Measurements from ENCODE around the gene ARSG.

Gene ARSG

GRCh38 chr17:68433211-68433610, 141.9 kb downstream of the ARSG start:
- Histone ChIP-seq H3K36me3 (ENCODE audit: low read length) (no peaks in the 10 kb centered on the region), H3K9ac (ENCODE audit: low read length) (no peak overlapping the region), H3K79me2 (ENCODE audit: insufficient read depth, low read length) (no peaks in the 10 kb centered on the region), H4K20me1 (ENCODE audit: low read depth, low read length) (no peaks in the 10 kb centered on the region), H2AFZ (ENCODE audit: low read depth, low read length, severe bottlenecking) (no peak overlapping the region), H3K27ac (ENCODE audit: low read depth, low read length) (no peak overlapping the region), H3K9me3 (ENCODE audit: insufficient read depth, low read length) (no peaks in the 10 kb centered on the region), H3K4me2 (ENCODE audit: low read depth, low read length, poor library complexity, severe bottlenecking) (no peak overlapping the region), H3K9me2 (replicated peaks; ENCODE audit: insufficient read depth, low read length) (no peaks in the 10 kb centered on the region), H3K27me3 (ENCODE audit: low read length) (no peaks in the 10 kb centered on the region), H3F3A (ENCODE audit: insufficient read depth) (no peaks in the 10 kb centered on the region), H3K4me3 (ENCODE audit: insufficient read depth, low read length, poor library complexity, severe bottlenecking) (no peak overlapping the region)
- TF ChIP-seq CTCF (IDR thresholded peaks at IDR 0.05; ENCODE audit: insufficient read depth, low read length, poor library complexity, severe bottlenecking) (no peak), EZH2phosphoT487 (conservative IDR thresholded peaks at IDR 0.05; ENCODE audit: low read length) (no peak)

- Histone ChIP-seq H3K4me3 (ENCODE audit: insufficient read depth, low read length, poor library complexity, severe bottlenecking) (no peak overlapping the region), H3K9me3 (ENCODE audit: insufficient read depth, low read length) (no peaks in the 10 kb centered on the region), H3K9me2 (replicated peaks; ENCODE audit: insufficient read depth, low read length) (no peaks in the 10 kb centered on the region), H3K27me3 (ENCODE audit: low read length) (no peaks in the 10 kb centered on the region), H4K20me1 (ENCODE audit: low read depth, low read length) (no peaks in the 10 kb centered on the region), H2AFZ (ENCODE audit: low read depth, low read length, severe bottlenecking) (no peak overlapping the region), H3K9ac (ENCODE audit: low read length) (no peak overlapping the region), H3K4me2 (ENCODE audit: low read depth, low read length, poor library complexity, severe bottlenecking) (no peak overlapping the region), H3K36me3 (ENCODE audit: low read length) (no peaks in the 10 kb centered on the region), H3F3A (ENCODE audit: insufficient read depth) (no peaks in the 10 kb centered on the region), H3K27ac (ENCODE audit: low read depth, low read length) (no peak overlapping the region), H3K79me2 (ENCODE audit: insufficient read depth, low read length) (no peaks in the 10 kb centered on the region)
- TF ChIP-seq EZH2phosphoT487 (conservative IDR thresholded peaks at IDR 0.05; ENCODE audit: low read length): no peak
- TF ChIP-seq CTCF (IDR thresholded peaks at IDR 0.05; ENCODE audit: insufficient read depth, low read length, poor library complexity, severe bottlenecking): no peak
These were observed 142.7 kb downstream of the ARSG start for GRCh38 chr17:68433911-68434508.

GRCh38 chr17:68435361-68435760, 144.1 kb downstream of the ARSG start:
- H3K79me2 ChIP-seq (ENCODE audit: insufficient read depth, low read length): no peaks in the 10 kb centered on the region
- no peaks in the 10 kb centered on the region for H4K20me1 ChIP-seq (ENCODE audit: low read depth, low read length)
- H3K4me3 ChIP-seq (ENCODE audit: insufficient read depth, low read length, poor library complexity, severe bottlenecking): no peak overlapping the region
- 0 out of 2 replicates have a peak, but pooled peaks cover 5% of the 10 kb centered on the region for H3F3A ChIP-seq (ENCODE audit: insufficient read depth)
- no peaks in the 10 kb centered on the region for H3K9me3 ChIP-seq (ENCODE audit: insufficient read depth, low read length)
- H3K36me3 ChIP-seq (ENCODE audit: low read length): no peaks in the 10 kb centered on the region
- H3K27ac ChIP-seq (ENCODE audit: low read depth, low read length): no peak overlapping the region
- H2AFZ ChIP-seq (ENCODE audit: low read depth, low read length, severe bottlenecking): no peak overlapping the region
- H3K9ac ChIP-seq (ENCODE audit: low read length): no peak overlapping the region
- TF ChIP-seq EZH2phosphoT487 (conservative IDR thresholded peaks at IDR 0.05; ENCODE audit: low read length) (no peak), CTCF (IDR thresholded peaks at IDR 0.05; ENCODE audit: insufficient read depth, low read length, poor library complexity, severe bottlenecking) (no peak)
- H3K27me3 ChIP-seq (ENCODE audit: low read length): no peaks in the 10 kb centered on the region
- no peak overlapping the region for H3K4me2 ChIP-seq (ENCODE audit: low read depth, low read length, poor library complexity, severe bottlenecking)
- no peaks in the 10 kb centered on the region for H3K9me2 ChIP-seq (replicated peaks; ENCODE audit: insufficient read depth, low read length)

All from SU-DHL-6 (cell line).